ENCODE data around the gene MSI2. TPM values are rescaled to one million over a fixed set of nuclear protein-coding genes. Genes with fewer than 3 reads are reported as not detected.

The MSI2 gene
- total RNA-seq, 2 experiments from 2014 or later: 131 to 164 TPM

- ChIA-PET CTCF (ENCODE audit: unreplicated experiment) (no interaction called here), POLR2A (interaction anchor here (0.9 kb wide), 1 partner anchor 23 kb away, joined by 3 read pairs; no protein-coding TSS in a partner anchor)
- no peaks in the 10 kb centered on the region for H3K9me2 ChIP-seq (ENCODE audit: insufficient read depth, low read length)
- intact Hi-C loops (cut with micrococcal nuclease; ENCODE audit: unreplicated experiment): no loop called here
- DNase-seq (ENCODE audit: low spot score): no peak
- no peaks in the 10 kb centered on the region for H3K79me2 ChIP-seq (ENCODE audit: insufficient read depth, low read depth, low read length)
- H3K9me3 ChIP-seq (ENCODE audit: low read length): no peaks in the 10 kb centered on the region
- H3K36me3 ChIP-seq (ENCODE audit: insufficient read depth, low read length): no peaks in the 10 kb centered on the region
- TF ChIP-seq CTCF (conservative IDR thresholded peaks at IDR 0.05; ENCODE audit: low read length): no peak
- no peak for TF ChIP-seq EZH2phosphoT487 (IDR thresholded peaks at IDR 0.05; ENCODE audit: borderline replicate concordance, low read depth, low read length)
- H3K4me1 ChIP-seq (ENCODE audit: insufficient read depth, low read length, poor library complexity, severe bottlenecking): peaks cover 23% of the 10 kb centered on the region
- no TSS peak for BruUV-seq (replicated peaks)
- no peak overlapping the region for H2AFZ ChIP-seq (ENCODE audit: low read length)
- H3K4me2 ChIP-seq (ENCODE audit: low read length): no peak overlapping the region
- no peaks in the 10 kb centered on the region for H4K20me1 ChIP-seq (ENCODE audit: insufficient read depth, low read length)
- H3K27ac ChIP-seq (ENCODE audit: low read depth, low read length, poor library complexity, severe bottlenecking): no peak overlapping the region
- no peak overlapping the region for H3K4me3 ChIP-seq (ENCODE audit: low read depth, low read length, poor library complexity, severe bottlenecking)
These were observed 408.8 kb downstream of the MSI2 start for GRCh38 chr17:57665128-57665527.

GRCh38 chr17:57665696-57666095, 409.4 kb downstream of the MSI2 start:
- Histone ChIP-seq H3K79me2 (ENCODE audit: insufficient read depth, low read depth, low read length) (no peaks in the 10 kb centered on the region), H2AFZ (ENCODE audit: low read length) (no peak overlapping the region), H3K36me3 (ENCODE audit: insufficient read depth, low read length) (no peaks in the 10 kb centered on the region), H3K9me3 (ENCODE audit: low read length) (no peaks in the 10 kb centered on the region), H3K27ac (ENCODE audit: low read depth, low read length, poor library complexity, severe bottlenecking) (peak overlapping the region; percentile 17), H3K4me3 (ENCODE audit: low read depth, low read length, poor library complexity, severe bottlenecking) (no peak overlapping the region), H4K20me1 (ENCODE audit: insufficient read depth, low read length) (no peaks in the 10 kb centered on the region), H3K4me2 (ENCODE audit: low read length) (no peak overlapping the region), H3K4me1 (ENCODE audit: insufficient read depth, low read length, poor library complexity, severe bottlenecking) (peaks cover 23% of the 10 kb centered on the region), H3K9me2 (ENCODE audit: insufficient read depth, low read length) (no peaks in the 10 kb centered on the region)
- intact Hi-C loops (cut with micrococcal nuclease; ENCODE audit: unreplicated experiment): no loop called here
- CTCF ChIA-PET (ENCODE audit: unreplicated experiment): no interaction called here
- no peak for DNase-seq (ENCODE audit: low spot score)
- POLR2A ChIA-PET: interaction anchor here (0.7 to 1.3 kb wide), 4 partner anchors 23 to 62 kb away, joined by 3 read pairs; no protein-coding TSS in a partner anchor
- TF ChIP-seq CTCF (conservative IDR thresholded peaks at IDR 0.05; ENCODE audit: low read length): no peak
- TF ChIP-seq EZH2phosphoT487 (IDR thresholded peaks at IDR 0.05; ENCODE audit: borderline replicate concordance, low read depth, low read length): no peak
- no TSS peak for BruUV-seq (replicated peaks)

- Histone ChIP-seq H4K20me1 (ENCODE audit: insufficient read depth, low read length) (no peaks in the 10 kb centered on the region), H3K9me2 (ENCODE audit: insufficient read depth, low read length) (no peaks in the 10 kb centered on the region), H3K4me3 (ENCODE audit: low read depth, low read length, poor library complexity, severe bottlenecking) (no peak overlapping the region), H3K4me1 (ENCODE audit: insufficient read depth, low read length, poor library complexity, severe bottlenecking) (peaks cover 23% of the 10 kb centered on the region), H3K36me3 (ENCODE audit: insufficient read depth, low read length) (no peaks in the 10 kb centered on the region), H2AFZ (ENCODE audit: low read length) (no peak overlapping the region), H3K79me2 (ENCODE audit: insufficient read depth, low read depth, low read length) (no peaks in the 10 kb centered on the region), H3K4me2 (ENCODE audit: low read length) (peak overlapping the region; percentile 26; the same call in 1 of the 2 replicates), H3K9me3 (ENCODE audit: low read length) (no peaks in the 10 kb centered on the region), H3K27ac (ENCODE audit: low read depth, low read length, poor library complexity, severe bottlenecking) (peak overlapping the region; percentile 17)
- ChIA-PET CTCF (ENCODE audit: unreplicated experiment) (no interaction called here), POLR2A (interaction anchor here (0.7 to 1.3 kb wide), 4 partner anchors 24 to 63 kb away, joined by 3 read pairs; no protein-coding TSS in a partner anchor)
- intact Hi-C loops (cut with micrococcal nuclease; ENCODE audit: unreplicated experiment): no loop called here
- peak; percentile 39 for DNase-seq (ENCODE audit: low spot score)
- TF ChIP-seq CTCF (conservative IDR thresholded peaks at IDR 0.05; ENCODE audit: low read length) (no peak), EZH2phosphoT487 (IDR thresholded peaks at IDR 0.05; ENCODE audit: borderline replicate concordance, low read depth, low read length) (no peak)
- BruUV-seq (replicated peaks): no TSS peak
These were observed 410.0 kb downstream of the MSI2 start for GRCh38 chr17:57666201-57666870.
